GM19452 (cell line): ENCODE measurements around the gene PDLIM1.
A peak's percentile ranks its signal among the peaks of the same experiment; 100 is the strongest.

Experiments
- ATAC-seq: cut with Tn5 transposase; IDR thresholded peaks from one replicate; pipeline ENCODE4 v1.9.1; 2021; ENCODE audit not compliant: unreplicated experiment

Gene PDLIM1

GRCh38 chr10:95315509-95315908 is 24.7 kb upstream of the PDLIM1 start:
- no peak for ATAC-seq

GRCh38 chr10:95314192-95314918 is 23.6 kb upstream of the PDLIM1 start:
- ATAC-seq, result no peak

- no peak for ATAC-seq
These were observed 22.2 kb upstream of the PDLIM1 start for GRCh38 chr10:95312986-95313495.

GRCh38 chr10:95312257-95312656 is 21.5 kb upstream of the PDLIM1 start:
- ATAC-seq, result no peak

- no peak for ATAC-seq
These were observed 19.2 kb upstream of the PDLIM1 start for GRCh38 chr10:95309958-95310357.

- ATAC-seq, result no peak
These were observed 17.8 kb upstream of the PDLIM1 start for GRCh38 chr10:95308389-95309302.

GRCh38 chr10:95306851-95307250 is 16.0 kb upstream of the PDLIM1 start:
- ATAC-seq, result no peak

GRCh38 chr10:95306318-95306650 is 15.5 kb upstream of the PDLIM1 start:
- ATAC-seq, result no peak

- ATAC-seq, result no peak
These were observed 15.0 kb upstream of the PDLIM1 start for GRCh38 chr10:95305606-95306317.

GRCh38 chr10:95304976-95305375 is 14.2 kb upstream of the PDLIM1 start:
- no peak for ATAC-seq

GRCh38 chr10:95304463-95304862 is 13.7 kb upstream of the PDLIM1 start:
- no peak for ATAC-seq

GRCh38 chr10:95303950-95304349 is 13.1 kb upstream of the PDLIM1 start:
- ATAC-seq, result no peak

GRCh38 chr10:95303535-95303934 is 12.7 kb upstream of the PDLIM1 start:
- no peak for ATAC-seq

GRCh38 chr10:95300022-95300539 is 9.3 kb upstream of the PDLIM1 start:
- ATAC-seq, result no peak

GRCh38 chr10:95297402-95297801 is 6.6 kb upstream of the PDLIM1 start:
- ATAC-seq, result peak; percentile 38

GRCh38 chr10:95296764-95297163 is 6.0 kb upstream of the PDLIM1 start:
- no peak for ATAC-seq

GRCh38 chr10:95295031-95295755 is 4.4 kb upstream of the PDLIM1 start:
- peak; percentile 80 for ATAC-seq

GRCh38 chr10:95293631-95294030 is 2.8 kb upstream of the PDLIM1 start:
- no peak for ATAC-seq

GRCh38 chr10:95291365-95292039 is 699 bp upstream of the PDLIM1 start:
- no peak for ATAC-seq

- no peak for ATAC-seq
These were observed 832 bp downstream of the PDLIM1 start for GRCh38 chr10:95289921-95290421.
